DMS 273 (cell line): ENCODE results near the gene MEF2D.

Experiments
- DNase-seq: peaks from one replicate; lab custom pipeline; 2025; ENCODE audit not compliant: unreplicated experiment; lab: John Stamatoyannopoulos, UW

MEF2D gene

DNA sequence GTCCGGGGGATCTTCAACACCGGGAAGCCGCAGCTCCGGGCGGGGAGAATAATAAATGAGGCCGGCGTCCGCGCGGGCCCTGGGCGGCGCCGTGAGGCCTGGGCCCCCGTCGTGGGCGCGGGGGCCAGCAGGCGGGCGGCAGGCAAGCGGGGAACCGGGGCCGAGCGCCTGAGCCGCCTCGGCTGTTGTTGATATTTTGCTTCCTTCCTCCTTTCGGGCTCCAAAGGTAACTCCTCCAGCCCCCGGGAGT, at the start of gene MEF2D:
Gene MEF2D (minus strand): TSS at position 233 of the 250 bp plus-strand sequence. CDS start 17,483 bp downstream, outside the sequence.
- DNase-seq, result no peak

DNA sequence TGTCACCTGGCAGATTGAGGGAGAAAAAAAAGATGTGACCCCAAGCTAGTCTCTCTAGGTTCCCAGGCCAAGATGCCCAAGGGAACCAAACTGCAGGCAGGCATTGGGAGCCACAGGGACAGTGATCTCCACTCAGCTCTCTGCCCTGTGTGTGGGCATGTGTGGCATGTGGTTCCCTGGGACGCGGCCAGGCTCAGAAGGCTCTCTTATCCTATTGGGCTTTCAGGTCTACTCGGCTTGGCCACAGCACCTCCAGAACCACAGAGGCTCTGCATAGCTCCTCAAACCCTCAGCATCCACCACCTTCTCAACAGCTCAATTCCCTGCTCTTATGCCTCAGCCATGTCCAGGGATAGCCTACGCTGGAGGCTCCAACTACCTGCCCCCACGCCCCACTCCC, 49.8 kb upstream of the MEF2D start:
- no peak for DNase-seq

DNA sequence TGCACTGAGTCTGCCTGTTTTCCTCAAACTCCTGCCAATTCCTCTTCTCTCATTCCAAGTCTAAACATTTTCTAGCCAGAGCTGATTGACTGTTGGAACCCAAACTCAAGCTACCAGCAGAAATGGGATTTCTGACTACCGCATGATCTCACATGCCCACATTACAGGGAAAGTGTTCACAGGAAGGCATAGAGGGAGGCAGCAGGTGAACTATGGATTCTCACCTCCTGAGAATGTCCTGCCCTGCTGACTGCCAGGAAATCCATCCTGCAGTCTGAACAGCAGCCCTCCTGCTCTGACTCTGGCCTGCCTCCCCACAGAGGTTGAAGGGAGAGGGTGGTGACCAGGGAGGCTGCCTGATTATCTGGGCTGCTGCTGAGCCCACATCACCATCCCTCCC, 49.3 kb upstream of the MEF2D start:
- no peak for DNase-seq

DNA sequence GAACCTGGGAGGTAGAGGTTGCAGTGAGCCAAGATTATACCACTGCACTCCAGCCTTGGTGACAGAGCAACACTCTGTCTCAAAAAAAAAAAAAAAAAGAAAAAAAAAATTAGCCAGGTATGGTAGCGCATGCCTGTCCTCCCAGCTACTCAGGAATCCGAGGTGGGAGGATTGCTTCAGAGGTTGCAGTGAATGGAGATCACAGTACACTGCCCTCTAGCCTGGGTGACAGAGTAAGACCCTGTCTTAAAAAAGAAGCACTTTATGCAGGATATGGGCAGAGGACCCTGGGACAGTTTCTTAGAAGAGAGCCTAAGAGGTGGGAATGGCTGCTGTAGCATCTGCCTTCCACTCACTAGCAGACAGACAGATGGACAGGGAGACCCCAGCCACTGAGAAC, 48.8 kb upstream of the MEF2D start:
- DNase-seq, result no peak

DNA sequence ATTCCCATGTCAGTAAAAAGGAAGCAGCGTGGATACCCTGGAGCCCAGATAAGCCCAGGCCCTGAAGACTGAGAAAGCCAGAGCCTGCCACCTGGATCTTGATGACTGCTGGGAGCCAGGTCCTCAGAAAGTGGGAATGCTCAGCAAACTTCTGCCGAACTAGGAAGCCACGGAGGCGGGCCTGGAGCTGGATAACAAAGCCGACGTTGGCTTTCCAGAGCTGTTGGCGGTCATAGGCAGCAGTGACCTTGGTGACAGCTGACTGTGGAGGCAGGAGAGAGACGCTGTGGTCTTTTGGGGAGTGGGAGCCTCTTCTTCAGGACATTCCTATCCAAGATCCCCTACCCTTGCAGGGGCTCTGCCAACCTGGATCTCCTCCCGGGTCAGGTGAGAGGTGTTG, 47.4 kb upstream of the MEF2D start:
- no peak for DNase-seq

DNA sequence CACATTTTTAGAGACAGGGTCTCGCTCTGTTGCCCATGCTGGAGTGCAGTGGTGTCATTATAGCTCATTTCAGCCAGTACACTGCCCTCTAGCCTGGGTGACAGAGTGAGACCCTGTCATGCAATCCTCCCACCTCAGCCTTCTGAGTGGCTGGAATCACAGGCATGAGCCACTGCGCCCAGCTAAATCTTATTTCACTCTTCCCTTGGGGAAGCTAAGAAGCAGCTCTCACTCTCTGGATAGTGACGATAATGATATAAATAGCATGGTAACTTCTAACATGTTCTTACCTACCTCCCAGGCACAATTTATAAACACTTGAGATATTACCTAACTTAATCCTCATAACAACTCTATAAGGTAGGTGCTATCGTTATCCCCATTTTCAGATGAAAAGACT, 46.9 kb upstream of the MEF2D start:
- DNase-seq, result no peak

DNA sequence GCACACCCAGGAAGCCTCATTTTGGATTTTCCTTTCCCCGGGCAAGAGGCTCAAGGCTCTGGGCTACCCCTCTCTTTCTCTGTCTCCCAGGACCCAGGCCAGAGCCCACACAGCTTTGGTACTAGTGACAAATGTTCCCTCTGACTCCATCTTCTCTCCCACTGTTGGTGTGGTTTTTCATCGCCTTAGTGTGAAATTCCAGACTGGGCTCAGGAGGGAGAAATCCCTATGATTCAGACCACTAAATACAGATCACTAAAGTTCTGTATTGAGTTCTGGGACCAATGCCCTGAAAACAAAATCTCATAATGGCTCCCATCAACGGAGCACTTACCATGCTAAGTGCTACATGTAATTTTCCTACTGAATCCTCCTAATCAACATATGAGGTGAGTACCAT, 45.7 kb upstream of the MEF2D start:
- DNase-seq, result no peak

DNA sequence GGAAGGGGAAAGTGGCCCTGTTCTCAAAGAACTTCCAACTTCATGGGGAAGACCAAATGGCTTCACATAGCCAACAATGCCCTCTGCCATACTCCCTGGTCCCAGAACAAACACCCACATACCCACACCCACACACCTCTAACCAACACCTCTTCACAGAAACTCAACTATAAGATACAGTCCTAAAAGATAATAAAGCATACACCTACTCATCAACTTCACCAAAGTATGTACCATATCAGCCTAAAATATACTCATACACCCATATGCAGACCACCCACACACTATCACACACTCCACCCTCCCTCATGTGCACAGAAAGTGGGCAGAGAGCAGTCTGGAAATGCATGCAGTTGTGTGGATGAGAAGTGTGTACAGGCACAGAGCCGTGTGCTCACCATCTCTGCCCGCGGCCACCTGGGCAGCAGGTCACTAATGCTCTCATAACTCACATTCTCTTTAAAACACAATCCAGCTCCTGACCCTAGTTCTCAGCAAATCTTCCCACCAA, 44.1 kb upstream of the MEF2D start:
- DNase-seq, result no peak

DNA sequence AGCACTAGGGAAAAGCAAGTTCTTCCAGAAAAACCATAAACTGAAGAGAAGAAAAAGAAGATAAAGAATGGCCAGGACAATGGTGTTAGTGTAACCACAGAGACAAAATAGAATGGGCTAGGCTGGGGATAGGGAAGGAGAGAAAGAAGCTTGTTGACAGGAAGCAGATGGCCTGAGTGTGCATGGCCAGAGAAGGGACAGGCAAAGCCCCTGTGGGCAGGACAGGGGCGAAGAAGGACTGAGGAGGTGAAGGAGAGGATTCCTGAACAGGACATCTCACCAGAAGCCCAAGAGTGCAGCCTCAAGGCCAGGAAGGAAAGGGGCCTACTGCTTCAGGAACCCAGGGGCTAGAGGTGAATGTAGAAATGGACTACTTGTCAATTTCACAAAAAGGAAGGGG, 42.5 kb upstream of the MEF2D start:
- DNase-seq, result no peak

DNA sequence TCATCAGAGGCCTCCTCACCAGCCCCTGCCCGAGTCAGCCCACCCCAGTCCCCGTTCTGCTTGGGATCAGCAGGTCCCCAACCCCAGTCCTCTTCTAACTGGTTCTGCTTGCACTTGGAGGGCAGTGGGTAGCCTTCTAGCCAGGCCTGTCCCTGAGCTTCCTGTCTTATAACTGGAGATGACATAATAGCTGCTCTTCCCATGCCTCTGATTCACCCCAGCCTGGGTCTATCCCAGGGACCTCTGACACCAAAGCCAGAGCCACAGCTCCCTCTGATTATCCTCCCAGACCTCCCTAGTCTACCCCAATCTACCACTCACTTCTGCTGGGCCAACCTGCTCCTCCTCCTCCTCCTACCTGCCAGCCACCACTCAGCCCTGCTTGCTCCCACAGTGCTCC, 40.4 kb upstream of the MEF2D start:
- DNase-seq, result no peak

DNA sequence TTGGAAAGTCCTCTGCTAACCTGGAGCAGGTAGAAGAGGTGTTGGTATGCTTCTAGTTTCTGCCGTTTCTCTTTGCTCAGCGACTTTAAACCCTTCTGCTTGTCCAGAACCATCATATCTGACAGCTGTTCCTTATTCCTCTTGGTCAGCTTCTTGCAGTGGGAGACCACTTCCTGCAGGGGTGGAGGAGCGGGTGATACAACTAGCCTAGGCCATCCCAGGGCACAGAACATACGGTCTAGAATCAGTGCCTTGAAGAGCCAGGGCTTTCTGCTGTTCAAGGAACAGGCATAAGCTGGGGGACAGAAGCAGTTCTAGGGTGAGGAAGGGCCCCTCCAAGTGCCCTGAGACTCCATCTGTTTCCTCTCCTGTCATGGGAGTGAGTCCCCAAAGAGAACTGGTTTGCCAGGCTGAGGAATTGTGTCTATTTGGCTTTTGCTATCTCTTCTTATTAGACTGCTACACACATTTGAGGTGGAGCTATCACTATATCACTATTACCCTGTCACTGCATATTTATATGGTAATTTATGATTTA, 39.3 kb upstream of the MEF2D start:
- no peak for DNase-seq

DNA sequence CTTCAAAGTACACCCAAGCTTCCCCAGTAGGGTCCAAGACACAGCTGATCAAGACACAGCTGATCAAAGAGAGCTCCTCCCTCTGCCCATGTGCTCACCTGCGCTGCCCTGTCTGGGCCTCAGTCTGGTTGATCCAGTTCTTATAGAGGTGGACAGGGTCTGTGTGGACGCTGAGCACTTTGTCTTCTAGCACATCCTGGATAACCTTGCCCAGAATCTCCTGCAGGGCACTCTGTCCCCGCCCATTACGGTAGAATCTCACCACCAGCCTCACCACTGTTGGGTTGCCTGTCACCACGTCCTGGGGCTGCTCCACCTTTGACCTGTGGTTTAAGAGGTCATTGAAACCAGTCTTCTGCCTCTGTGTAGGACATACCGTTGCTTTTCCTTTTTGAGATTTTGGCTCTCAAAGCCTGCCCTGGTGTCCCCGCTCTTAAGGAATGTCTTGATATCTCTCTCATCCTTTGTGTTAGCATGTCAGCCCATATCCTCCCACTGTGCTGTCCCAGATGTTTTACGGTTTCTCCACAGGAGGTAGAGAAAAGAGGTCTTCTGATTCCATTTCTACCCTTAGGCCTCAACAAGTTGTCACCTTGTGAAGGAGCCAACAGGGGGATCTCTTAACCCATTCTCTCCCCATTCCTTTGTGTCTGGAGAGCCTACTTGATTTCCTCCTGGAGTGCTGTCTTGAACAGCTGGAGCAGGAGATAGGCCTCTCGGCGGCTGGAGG, 38.3 kb upstream of the MEF2D start:
- DNase-seq, result no peak

DNA sequence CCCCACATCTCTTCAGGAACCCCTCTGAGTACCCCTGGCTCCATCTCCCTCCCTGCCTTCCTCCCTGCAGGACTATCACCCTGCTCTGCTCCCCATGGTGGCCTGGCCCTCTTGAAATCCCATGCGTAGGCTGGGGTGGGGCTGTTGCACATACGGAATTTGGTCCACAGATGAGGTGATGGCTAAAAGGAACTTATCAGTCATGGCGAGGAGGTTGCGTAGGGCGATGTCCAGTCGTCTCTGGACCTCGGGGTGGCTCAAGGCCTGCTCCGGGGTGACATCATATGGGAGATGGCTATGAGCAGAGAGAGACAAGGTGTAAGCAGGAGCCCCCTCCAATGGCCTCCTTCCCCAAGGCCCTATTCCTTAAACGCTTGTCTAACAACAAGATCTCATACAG, 36.5 kb upstream of the MEF2D start:
- no peak for DNase-seq

DNA sequence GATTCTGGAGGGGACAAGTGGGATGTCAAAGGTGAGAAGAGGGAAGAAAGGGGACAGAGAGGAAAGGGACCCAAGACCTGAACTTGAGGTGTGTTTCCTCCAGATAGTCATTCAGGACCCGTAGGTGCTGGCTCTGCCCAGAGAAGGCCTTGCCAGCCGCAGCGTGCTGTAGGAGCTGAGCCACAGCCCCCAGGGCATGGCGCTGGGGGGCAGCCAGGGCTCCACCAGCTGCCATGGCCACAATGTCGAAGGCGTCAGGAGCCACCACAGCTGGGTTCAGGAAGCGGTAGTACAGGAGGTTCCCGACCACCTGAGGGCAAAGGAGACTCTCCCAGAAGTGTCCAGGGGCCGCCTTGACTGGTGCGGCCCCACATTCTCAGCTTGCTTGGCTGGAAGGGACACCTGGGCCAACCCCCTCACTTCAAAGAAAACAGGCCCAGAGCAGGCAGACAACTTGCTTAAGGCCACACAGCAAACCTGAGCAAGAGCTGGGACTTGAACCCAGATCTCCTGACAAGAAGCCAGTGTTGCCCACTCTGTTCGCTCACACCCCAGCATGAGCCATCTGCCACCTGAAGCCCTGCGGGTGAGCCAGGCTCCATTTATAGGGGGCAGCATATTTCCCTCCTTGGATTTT, 34.0 kb upstream of the MEF2D start:
- no peak for DNase-seq

DNA sequence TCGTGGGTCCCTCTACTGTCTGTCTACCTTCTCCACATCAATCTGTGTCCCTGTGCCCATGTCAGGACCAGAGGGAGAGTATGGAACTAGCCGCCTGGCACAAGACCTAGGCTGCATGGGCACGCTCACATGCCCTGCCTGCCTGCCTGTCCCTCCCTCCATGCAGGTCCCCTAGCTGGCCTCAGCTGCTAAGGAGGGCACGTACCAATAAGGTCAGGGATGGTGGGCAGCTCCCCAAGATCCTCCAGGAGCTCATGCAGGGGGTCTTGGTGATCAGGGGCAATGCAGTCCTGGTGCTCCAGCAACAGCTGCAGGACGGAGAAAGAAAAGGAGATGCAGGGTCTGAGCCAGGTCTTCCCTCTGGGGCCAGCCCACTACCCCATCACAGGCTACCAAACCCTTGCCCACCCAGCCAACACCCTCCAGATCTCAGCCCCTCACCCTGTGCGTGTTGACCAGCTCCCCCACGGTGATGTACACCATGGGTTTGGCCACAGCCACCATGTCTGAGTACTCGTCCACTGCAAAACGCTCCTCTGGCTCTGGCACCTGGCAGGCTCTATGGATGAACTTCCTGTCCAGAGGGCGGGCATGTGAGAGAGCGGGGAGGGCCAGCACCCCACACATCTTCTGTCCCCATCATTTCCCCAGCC, 33.1 kb upstream of the MEF2D start:
- no peak for DNase-seq

DNA sequence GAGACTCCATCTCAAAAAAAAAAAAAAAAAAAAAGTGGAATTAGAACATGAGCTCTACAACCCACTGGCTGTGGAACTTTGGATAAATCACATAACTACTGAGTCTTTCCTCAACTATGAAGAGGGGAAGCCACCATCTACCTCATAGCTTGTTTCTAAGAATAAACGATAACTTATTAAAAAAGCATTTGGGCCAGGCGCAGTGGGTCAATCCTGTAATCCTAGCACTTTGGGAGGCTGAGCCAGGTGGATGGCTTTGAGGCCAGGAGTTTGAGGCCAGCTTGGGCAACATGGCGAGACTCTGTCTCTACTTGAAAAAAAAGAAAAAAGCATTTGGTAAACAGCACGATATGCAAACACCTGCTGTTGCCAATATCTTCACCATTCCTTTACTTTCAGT, 31.8 kb upstream of the MEF2D start:
- no peak for DNase-seq

DNA sequence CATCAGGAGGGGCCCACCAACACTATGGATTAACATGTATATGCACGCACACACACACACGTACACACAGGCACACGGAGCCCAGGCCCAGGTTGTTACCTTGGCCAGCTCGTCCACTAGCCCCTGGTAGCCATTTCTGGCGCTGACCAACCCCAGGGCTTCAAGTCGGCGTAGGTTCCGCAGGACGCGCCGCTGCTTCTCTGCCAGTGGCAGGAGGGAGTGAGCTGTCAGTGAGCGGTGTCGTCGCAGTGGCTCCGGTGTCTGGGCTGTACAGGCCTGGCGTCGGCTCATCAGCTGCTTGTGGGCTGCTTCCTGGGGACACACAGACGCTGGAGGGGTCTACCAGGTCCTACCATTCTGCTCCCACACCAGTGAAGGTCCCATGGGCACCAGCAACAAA, 29.4 kb upstream of the MEF2D start:
- no peak for DNase-seq

DNA sequence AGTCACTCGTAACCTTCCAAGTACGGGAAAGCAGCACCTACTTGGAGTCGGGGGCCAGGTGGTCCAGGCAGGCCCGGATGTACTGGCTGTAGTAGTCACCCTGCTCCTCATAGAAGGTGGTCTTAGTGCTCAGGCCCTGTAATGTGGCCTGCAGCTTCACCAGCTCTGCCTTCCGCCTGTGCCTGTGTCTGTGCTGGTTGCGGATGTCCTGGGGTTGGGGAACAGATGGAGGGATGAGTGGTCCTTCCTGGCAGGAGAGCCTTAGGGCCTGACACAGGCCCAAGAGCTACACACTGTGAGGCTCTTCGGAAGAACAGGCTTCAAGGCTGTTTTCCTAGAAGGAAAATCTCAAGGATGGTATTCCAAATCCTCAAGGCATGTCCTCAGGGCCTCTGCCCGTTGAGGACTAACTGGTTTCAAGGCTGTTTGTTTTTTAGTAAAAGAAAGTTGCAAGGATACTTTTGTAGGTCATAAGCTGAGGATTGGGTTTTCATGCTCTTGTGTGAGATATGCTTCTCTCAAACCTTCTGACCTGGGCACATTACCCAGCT, 28.4 kb upstream of the MEF2D start:
- no peak for DNase-seq

DNA sequence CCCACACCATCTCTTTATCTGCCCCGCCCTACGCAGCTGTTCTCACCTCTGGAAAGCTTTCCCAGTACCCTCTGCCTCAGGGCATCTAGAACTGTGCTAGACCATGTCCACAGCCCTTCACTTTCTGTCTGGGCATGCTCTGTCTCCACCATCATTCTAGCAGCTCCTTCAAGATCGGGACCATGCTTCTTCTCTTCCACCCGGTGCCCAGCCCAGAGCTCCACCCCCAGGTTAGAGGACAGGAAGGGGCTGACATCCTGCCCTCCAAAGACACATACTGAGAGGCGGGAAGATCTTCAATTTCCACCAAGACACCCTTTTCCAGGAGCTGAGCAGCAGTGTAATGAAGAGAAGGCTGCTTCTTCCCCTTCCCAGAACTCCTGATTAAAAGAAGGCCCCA, 27.7 kb upstream of the MEF2D start:
- DNase-seq, result no peak

DNA sequence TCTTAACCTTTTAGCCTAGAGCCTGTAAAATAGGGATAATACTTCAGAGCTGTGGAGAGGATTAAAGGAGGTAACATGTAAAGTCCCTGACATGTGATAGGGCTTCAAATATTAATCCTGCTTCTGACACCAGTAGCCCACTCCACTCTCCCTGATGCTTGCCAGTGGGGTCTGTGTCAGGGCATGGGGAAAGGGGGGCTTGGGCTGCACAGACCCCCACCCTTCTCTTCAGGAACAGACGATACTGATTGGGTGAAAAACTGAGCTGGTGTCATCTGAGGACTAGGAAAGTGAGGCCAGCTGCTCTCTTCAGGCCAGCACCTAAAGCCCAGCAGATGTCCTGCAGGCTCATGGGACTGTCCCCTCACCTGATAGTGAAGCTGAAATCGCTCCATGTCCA, 27.0 kb upstream of the MEF2D start:
- DNase-seq, result no peak

DNA sequence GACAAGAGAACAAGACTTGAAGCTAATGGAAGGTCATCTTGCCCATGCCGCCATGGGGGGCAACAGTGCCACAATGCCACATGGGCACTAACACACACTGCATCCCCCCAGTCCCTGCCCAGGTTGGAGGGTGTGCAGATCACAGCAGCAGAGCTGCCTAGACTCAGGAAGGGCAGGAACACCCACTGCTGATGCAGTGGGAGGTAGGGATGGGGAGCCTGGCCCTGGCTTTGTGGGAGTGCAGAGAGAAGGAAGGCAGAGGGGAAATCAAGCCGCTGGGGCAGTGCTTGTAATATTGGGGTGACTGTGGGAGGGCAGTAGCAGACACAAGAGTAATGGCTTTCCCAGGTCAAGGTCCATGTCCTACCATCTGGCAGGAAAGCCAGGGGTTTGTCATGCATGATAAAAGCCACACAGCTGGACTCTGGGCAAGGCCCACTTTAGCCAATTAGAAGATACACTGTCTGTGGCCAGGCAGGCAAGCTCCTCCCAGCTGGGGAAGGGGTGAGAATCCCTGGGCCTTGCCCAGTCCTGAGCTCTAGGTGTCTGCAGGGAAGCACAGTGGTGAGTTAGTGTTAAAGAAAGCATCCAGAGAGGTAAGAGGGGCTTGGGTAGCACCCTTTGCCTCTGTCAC, 25.4 kb upstream of the MEF2D start:
- no peak for DNase-seq
